Activated B cell treated with CpG ODN at 0.5 μM for 24 hours (primary cell): ENCODE data around the gene IKZF4. TPM values are rescaled to one million over a fixed set of nuclear protein-coding genes. Genes with fewer than 3 reads are reported as not detected.
"Not testable (repeated sequence)": the region's sequence is repeated elsewhere in the genome, so short reads cannot be mapped to it uniquely, and the experiment has no call there.

Source experiments
- ATAC-seq: fragments of 200-7000 bp; cut with Tn5 transposase; one replicate; pipeline ENCODE4 v1.10.0; 2021; ENCODE audit warnings: low read depth, mild to moderate bottlenecking, moderate library complexity
- CTCF ChIA-PET: fragments of 350-600 bp; sonication (Branson Sonifier 250); formaldehyde crosslinking; loops from one replicate; lab custom pipeline; 2021; ENCODE audit warnings: antibody characterized with exemption; lab: Charles Lee
- POLR2A ChIA-PET: fragments of 350-600 bp; sonication (Branson Sonifier 250); formaldehyde crosslinking; loops from one replicate; lab custom pipeline; 2021; ENCODE audit warnings: antibody characterized with exemption; lab: Charles Lee
- DNase-seq: peaks from one replicate; pipeline ENCODE4 v3.0.0; 2022
- H3K27ac Mint-ChIP-seq: one replicate; pipeline ENCODE4 v1.8.0; 2020; ENCODE audit warnings: mixed read lengths
- H3K27me3 Mint-ChIP-seq: one replicate; pipeline ENCODE4 v1.8.0; 2021; ENCODE audit warnings: mixed read lengths
- H3K36me3 Mint-ChIP-seq: one replicate; pipeline ENCODE4 v1.8.0; 2021; ENCODE audit warnings: low read depth, mixed read lengths
- H3K4me1 Mint-ChIP-seq: one replicate; pipeline ENCODE4 v1.8.0; 2021; ENCODE audit warnings: mixed read lengths
- H3K4me3 Mint-ChIP-seq: one replicate; pipeline ENCODE4 v1.8.0; 2020; ENCODE audit warnings: mild to moderate bottlenecking, mixed read lengths
- H3K9me3 Mint-ChIP-seq: one replicate; pipeline ENCODE4 v1.8.0; 2020; ENCODE audit warnings: mixed read lengths
- CTCF ChIP-seq: fragments of 200-600 bp; IDR thresholded peaks from one replicate; pipeline ENCODE4 v1.8.0; 2022; ENCODE audit warnings: antibody characterized with exemption, mild to moderate bottlenecking
- intact Hi-C: fragments of 100-400 bp; cut with micrococcal nuclease; formaldehyde crosslinking; loops from one replicate; pipeline ENCODE4 v1.15.1; 2024
- total RNA-seq: library from RNA; stranded (reverse); gene quantifications from 2 replicates; pipeline ENCODE4 v1.2.3, GENCODE V29; 2022

The IKZF4 gene
- total RNA-seq, 1 donor from 2014 or later, result 6.4 TPM

- TF ChIP-seq CTCF, result no peak
- peak overlapping the region; percentile 98 for H3K27ac Mint-ChIP-seq
- H3K4me3 Mint-ChIP-seq, result peak overlapping the region; percentile 99
- H3K9me3 Mint-ChIP-seq, result no peaks in the 10 kb centered on the region
- intact Hi-C loops, result loop anchor here (1.0 kb wide), 11 partner anchors 34 to 325 kb away; partner anchors contain the start of genes BLOC1S1, DNAJC14, PA2G4 and PYM1
- ChIA-PET CTCF (interaction anchor here (1.0 to 1.6 kb wide), 4 partner anchors 45 to 302 kb away, joined by 3 to 7 read pairs (median 5); partner anchors contain the start of genes ORMDL2 and SARNP), POLR2A (interaction anchor here (0.6 to 1.4 kb wide), 10 partner anchors 64 to 303 kb away, joined by 3 to 8 read pairs (median 4); partner anchors contain the start of genes CNPY2, ORMDL2, PA2G4 and RAB5B)
- peaks cover 29% of the 10 kb centered on the region for H3K4me1 Mint-ChIP-seq
- no peak for DNase-seq
- peaks cover 43% of the 10 kb centered on the region for H3K36me3 Mint-ChIP-seq
- no peaks in the 10 kb centered on the region for H3K27me3 Mint-ChIP-seq
- no peak for ATAC-seq
Observed at GRCh38 chr12:56040963-56041551, 20.2 kb downstream of the IKZF4 start.

DNA sequence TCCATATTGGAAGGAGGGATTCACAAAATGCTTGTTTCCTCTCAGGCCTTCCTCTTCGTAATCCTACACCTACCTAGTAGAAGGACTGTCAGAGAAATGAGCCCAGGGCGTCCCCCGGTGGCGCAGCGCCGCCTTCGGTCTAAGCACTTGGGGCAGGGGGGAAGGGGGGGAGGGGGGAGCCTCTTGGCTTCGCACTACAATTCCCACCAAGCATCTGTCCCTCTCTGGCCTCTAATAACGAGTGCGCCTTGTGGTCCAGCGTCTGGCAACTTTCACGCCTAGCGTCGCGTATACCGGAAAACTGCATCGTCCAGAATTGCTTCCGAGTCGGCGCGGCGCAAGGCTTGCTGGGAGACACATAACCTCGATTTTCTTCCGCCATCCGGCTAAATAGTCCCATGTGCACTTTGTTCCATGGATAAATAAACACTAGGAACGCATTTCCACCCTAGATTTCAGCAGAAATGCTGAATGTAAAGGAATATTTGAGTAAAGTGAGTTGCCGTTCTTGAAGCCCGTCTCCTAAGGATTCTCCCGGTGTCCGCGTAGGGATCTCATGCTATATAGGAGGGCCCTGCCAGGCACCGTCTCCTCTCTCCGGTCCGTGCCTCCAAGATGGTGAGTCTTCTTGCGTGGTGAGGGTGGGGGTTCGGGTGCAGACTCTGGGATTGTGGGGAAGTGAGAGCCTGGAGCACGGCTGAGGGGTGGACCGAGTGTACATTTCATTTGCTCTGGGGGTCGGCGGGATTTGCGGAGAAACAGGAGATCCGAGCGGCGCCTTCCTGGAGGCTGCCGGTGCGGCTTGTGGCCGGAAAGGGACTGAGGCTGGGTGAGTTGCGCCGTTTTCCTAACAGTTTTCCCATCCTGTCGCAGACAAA is 20.9 kb downstream of the IKZF4 start, which contains the start of gene RPS26:
Gene RPS26, plus strand, starts transcription at position 367 of the 878 bp plus-strand sequence. Its CDS starts 249 bp downstream, at position 616.
- Mint-ChIP-seq H3K4me1 (peaks cover 33% of the 10 kb centered on the region), H3K27ac (peak within 1 kb of the TSS; percentile 98), H3K9me3 (no peaks in the 10 kb centered on the region), H3K36me3 (peaks cover 44% of the 10 kb centered on the region), H3K27me3 (no peaks in the 10 kb centered on the region), H3K4me3 (peak within 1 kb of the TSS; percentile 99)
- POLR2A ChIA-PET, result interaction anchor here (0.5 to 1.4 kb wide), 8 partner anchors 61 to 211 kb away, joined by 3 to 8 read pairs (median 3); partner anchors contain the start of genes PA2G4, RAB5B and ZC3H10
- ATAC-seq (peak; percentile 93), DNase-seq (peak; percentile 77)
- CTCF ChIA-PET, result interaction anchor here (1.0 to 1.6 kb wide), 2 partner anchors 50 to 303 kb away, joined by 5 read pairs; no protein-coding TSS in a partner anchor
- no peak for TF ChIP-seq CTCF
- intact Hi-C loops, result loop anchor here (1.0 kb wide), 11 partner anchors 34 to 325 kb away; partner anchors contain the start of genes BLOC1S1, DNAJC14, PA2G4 and PYM1

DNA sequence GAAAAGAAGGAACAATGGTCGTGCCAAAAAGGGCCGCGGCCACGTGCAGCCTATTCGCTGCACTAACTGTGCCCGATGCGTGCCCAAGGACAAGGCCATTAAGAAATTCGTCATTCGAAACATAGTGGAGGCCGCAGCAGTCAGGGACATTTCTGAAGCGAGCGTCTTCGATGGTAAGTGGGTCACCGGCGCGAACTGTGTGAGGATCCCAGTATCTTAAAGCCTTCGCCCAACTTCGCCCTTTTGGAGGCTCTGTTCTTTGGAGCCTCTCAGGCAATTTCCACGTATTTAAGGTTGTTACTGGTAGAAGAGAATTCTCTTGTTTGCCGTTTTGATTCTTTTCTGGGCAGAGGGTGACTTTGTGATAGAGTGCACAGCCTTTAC is 21.6 kb downstream of the IKZF4 start:
- Mint-ChIP-seq H3K36me3 (peaks cover 44% of the 10 kb centered on the region), H3K27ac (peak overlapping the region; percentile 98), H3K4me3 (peak overlapping the region; percentile 99), H3K4me1 (peaks cover 38% of the 10 kb centered on the region)
- H3K27me3 Mint-ChIP-seq, intact Hi-C loops, DNase-seq, H3K9me3 Mint-ChIP-seq, CTCF ChIA-PET, ATAC-seq, POLR2A ChIA-PET: not testable (repeated sequence)

GRCh38 chr12:56042843-56043242 is 22.0 kb downstream of the IKZF4 start:
- CTCF ChIA-PET, result no interaction called here
- TF ChIP-seq CTCF, result no peak
- Mint-ChIP-seq H3K4me1 (peaks cover 38% of the 10 kb centered on the region), H3K4me3 (peak overlapping the region; percentile 99), H3K36me3 (peaks cover 44% of the 10 kb centered on the region), H3K27me3 (no peaks in the 10 kb centered on the region), H3K27ac (peak overlapping the region; percentile 98), H3K9me3 (no peaks in the 10 kb centered on the region)
- intact Hi-C loops, result no loop called here
- POLR2A ChIA-PET, result no interaction called here
- ATAC-seq (no peak), DNase-seq (no peak)

- ChIA-PET CTCF (interaction anchor here (0.8 to 2.0 kb wide), 8 partner anchors 50 to 417 kb away, joined by 3 to 5 read pairs (median 4); partner anchors contain the start of genes ANKRD52 and ESYT1), POLR2A (interaction anchor here (0.7 to 3.1 kb wide), 5 partner anchors 39 to 300 kb away, joined by 3 to 8 read pairs (median 5); partner anchors contain the start of genes ORMDL2, RAB5B, SARNP and SMARCC2)
- no peak overlapping the region for H3K4me3 Mint-ChIP-seq
- no peak for TF ChIP-seq CTCF
- H3K27ac Mint-ChIP-seq, result peak overlapping the region; percentile 59
- no peaks in the 10 kb centered on the region for H3K9me3 Mint-ChIP-seq
- intact Hi-C loops, result loop anchor here (2.0 kb wide), 2 partner anchors 33 to 213 kb away; partner anchors contain the start of gene ANKRD52
- peaks cover 44% of the 10 kb centered on the region for H3K36me3 Mint-ChIP-seq
- DNase-seq, result no peak
- H3K4me1 Mint-ChIP-seq, result peaks cover 33% of the 10 kb centered on the region
- no peaks in the 10 kb centered on the region for H3K27me3 Mint-ChIP-seq
- ATAC-seq, result no peak
Observed at GRCh38 chr12:56046027-56046780, 25.4 kb downstream of the IKZF4 start.
